RWPE2 (cell line): ENCODE measurements around the gene ZFHX3.

Source experiments
- ATAC-seq: fragments of 200-7000 bp; cut with Tn5 transposase; 3 replicates; pipeline ENCODE4 v1.9.1; 2021; ENCODE audit warnings: low read depth
- DNase-seq: peaks from one replicate; pipeline ENCODE4 v3.0.0-alpha.2; 2020; ENCODE audit warnings: low spot score
- H3K27ac ChIP-seq: fragments of 450-650 bp; 2 replicates; pipeline ENCODE4 v1.5.1; 2017; ENCODE audit warnings: mild to moderate bottlenecking; ENCODE audit not compliant: poor library complexity, severe bottlenecking
- H3K27me3 ChIP-seq: fragments of 250-450 bp; sonication (Bioruptor Pico); 2 replicates; pipeline ENCODE4 v1.5.1; 2021; ENCODE audit warnings: mild to moderate bottlenecking, moderate library complexity; ENCODE audit not compliant: insufficient read depth, poor library complexity, severe bottlenecking
- H3K36me3 ChIP-seq: fragments of 250-450 bp; sonication (Bioruptor Pico); 2 replicates; pipeline ENCODE4 v1.5.1; 2020; ENCODE audit warnings: low read depth, mild to moderate bottlenecking, moderate library complexity
- H3K4me1 ChIP-seq: fragments of 250-450 bp; sonication (Bioruptor Pico); 2 replicates; pipeline ENCODE4 v1.5.1; 2021; ENCODE audit warnings: mild to moderate bottlenecking, moderate library complexity; ENCODE audit not compliant: insufficient read depth, poor library complexity, severe bottlenecking
- H3K4me3 ChIP-seq: fragments of 250-450 bp; sonication (Bioruptor Pico); 2 replicates; pipeline ENCODE4 v1.5.1; 2021; ENCODE audit warnings: mild to moderate bottlenecking, moderate library complexity; ENCODE audit not compliant: severe bottlenecking
- H3K9me3 ChIP-seq: fragments of 250-450 bp; sonication (Bioruptor Pico); 2 replicates; pipeline ENCODE4 v1.5.1; 2021; ENCODE audit warnings: mild to moderate bottlenecking, moderate library complexity; ENCODE audit not compliant: severe bottlenecking
- CTCF ChIP-seq: fragments of 450-650 bp; IDR thresholded peaks from one replicate; pipeline ENCODE4 v1.5.1; 2017; ENCODE audit warnings: mild to moderate bottlenecking, moderate library complexity; ENCODE audit not compliant: poor library complexity, severe bottlenecking

The ZFHX3 gene

GRCh38 chr16:72850021-72850420 is 197.9 kb downstream of the ZFHX3 start:
- Histone ChIP-seq H3K27ac (no peak overlapping the region), H3K9me3 (no peaks in the 10 kb centered on the region), H3K4me1 (peaks cover 10% of the 10 kb centered on the region), H3K4me3 (no peak overlapping the region), H3K36me3 (no peaks in the 10 kb centered on the region), H3K27me3 (no peaks in the 10 kb centered on the region)
- no peak for ATAC-seq
- TF ChIP-seq CTCF, result no peak
- DNase-seq, result no peak

GRCh38 chr16:72848759-72849664 is 198.9 kb downstream of the ZFHX3 start:
- peak; percentile 67 for ATAC-seq

GRCh38 chr16:72848028-72848400 is 199.9 kb downstream of the ZFHX3 start:
- Histone ChIP-seq H3K27ac (no peak overlapping the region), H3K4me1 (peaks cover 10% of the 10 kb centered on the region), H3K27me3 (no peaks in the 10 kb centered on the region), H3K36me3 (no peaks in the 10 kb centered on the region), H3K9me3 (no peaks in the 10 kb centered on the region), H3K4me3 (no peak overlapping the region)
- no peak for TF ChIP-seq CTCF
- DNase-seq (no peak), ATAC-seq (no peak)

More at GRCh38 chr16:72848759-72849664, 198.9 kb downstream of the ZFHX3 start:
- no peaks in the 10 kb centered on the region for H3K36me3 ChIP-seq
- no peak overlapping the region for H3K4me3 ChIP-seq
- no peaks in the 10 kb centered on the region for H3K9me3 ChIP-seq
- peak overlapping the region; percentile 19 for H3K27ac ChIP-seq
- peaks cover 10% of the 10 kb centered on the region for H3K4me1 ChIP-seq
- TF ChIP-seq CTCF, result no peak
- peak; percentile 75 for DNase-seq
- no peaks in the 10 kb centered on the region for H3K27me3 ChIP-seq

- Histone ChIP-seq H3K27ac (no peak overlapping the region), H3K4me1 (peaks cover 10% of the 10 kb centered on the region)
These were observed 200.5 kb downstream of the ZFHX3 start for GRCh38 chr16:72847187-72848027.

More at GRCh38 chr16:72847187-72848027, 200.5 kb downstream of the ZFHX3 start:
- Histone ChIP-seq H3K9me3 (no peaks in the 10 kb centered on the region), H3K27me3 (no peaks in the 10 kb centered on the region), H3K4me3 (no peak overlapping the region), H3K36me3 (no peaks in the 10 kb centered on the region)
- TF ChIP-seq CTCF, result peak; percentile 41
- ATAC-seq, result 0 out of 3 replicates have a peak, but pooled peaks have one; percentile 48
- DNase-seq, result no peak
